Measurements from ENCODE around the gene CDKL5.
"Not testable (repeated sequence)": the region's sequence is repeated elsewhere in the genome, so short reads cannot be mapped to it uniquely, and the experiment has no call there.

CDKL5 gene

GRCh38 chrX:18578546-18578945 lies 153.1 kb downstream of the CDKL5 start:
- DNase-seq = no peak

DNA sequence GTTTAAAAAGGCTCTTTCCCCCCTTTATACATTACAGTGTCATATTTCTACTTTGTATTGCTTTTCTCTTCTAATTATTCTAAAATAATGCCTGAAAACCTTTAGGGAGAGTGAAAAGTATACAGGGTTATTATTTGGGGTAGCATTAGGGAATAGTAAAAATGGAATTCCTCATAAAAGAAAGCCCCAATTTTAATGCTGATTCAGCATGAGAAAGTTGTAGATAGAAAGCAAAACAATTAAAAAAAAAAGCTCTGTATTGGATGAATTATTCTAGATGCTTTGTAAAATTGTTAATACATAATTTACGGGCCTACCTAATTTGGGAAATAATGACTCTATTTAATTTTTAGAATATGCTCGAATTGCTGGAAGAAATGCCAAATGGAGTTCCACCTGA lies 154.1 kb downstream of the CDKL5 start:
- DNase-seq = no peak

- DNase-seq = no peak
These were observed 157.6 kb downstream of the CDKL5 start for GRCh38 chrX:18582910-18583493.

- DNase-seq = not testable (repeated sequence)
These were observed 163.9 kb downstream of the CDKL5 start for GRCh38 chrX:18589292-18589691.

DNA sequence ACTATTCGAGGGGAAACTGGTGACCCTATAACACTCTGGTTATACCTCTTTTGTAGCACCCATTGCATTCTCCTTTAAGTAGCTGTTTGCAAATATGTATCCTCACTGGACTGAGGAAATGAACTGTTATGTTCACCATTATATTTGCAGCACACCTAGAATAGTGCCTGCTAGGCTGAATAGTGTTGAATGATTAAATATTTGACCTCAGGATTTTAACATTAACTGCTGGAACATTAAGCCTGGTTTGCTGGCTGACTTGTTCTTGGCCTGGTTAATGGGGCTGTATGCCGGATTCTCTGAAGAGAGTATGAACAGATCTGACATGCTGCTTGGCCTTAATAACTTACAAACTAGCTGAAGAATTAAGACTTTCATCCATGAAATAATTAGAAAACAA lies 166.4 kb downstream of the CDKL5 start:
- no peak for DNase-seq

DNA sequence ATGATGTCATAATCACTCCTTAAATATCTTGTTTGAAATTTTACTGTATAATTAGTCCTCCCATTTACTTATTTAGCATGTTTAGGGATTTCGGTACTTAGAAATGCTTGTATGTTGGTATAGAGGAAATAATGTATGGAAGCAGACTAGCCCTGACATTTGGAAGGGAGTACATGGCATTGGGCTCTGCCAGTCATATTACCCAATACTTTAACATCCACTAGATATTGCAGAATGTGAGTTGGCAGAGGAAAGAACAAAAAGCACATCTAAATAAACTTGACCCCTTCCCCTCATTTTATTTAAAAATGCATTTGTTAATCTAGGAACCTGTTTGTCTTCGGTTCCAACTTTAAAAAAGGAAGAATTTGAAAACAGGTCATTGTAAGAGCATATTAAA lies 168.7 kb downstream of the CDKL5 start:
- no peak for DNase-seq

DNA sequence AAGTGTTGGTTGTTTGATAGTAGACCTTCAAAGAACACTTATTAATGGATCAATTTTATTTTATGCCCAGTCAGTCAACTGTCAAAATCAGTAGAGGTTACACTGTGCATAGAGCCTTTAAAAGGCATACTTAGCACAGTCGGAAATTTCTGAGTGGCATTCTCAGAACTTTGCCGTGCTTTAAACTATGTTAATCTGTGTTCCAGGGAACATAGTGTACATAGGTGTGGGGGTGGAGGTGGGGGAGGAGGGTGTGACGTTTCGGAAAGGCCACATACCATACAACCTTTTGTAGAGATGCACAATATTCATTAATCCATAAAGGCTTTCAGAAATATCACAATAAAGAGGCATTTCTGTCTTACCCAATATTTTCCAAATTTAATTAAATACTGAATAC lies 170.7 kb downstream of the CDKL5 start:
- DNase-seq = no peak

GRCh38 chrX:18598413-18598812 lies 173.0 kb downstream of the CDKL5 start:
- DNase-seq = no peak

DNA sequence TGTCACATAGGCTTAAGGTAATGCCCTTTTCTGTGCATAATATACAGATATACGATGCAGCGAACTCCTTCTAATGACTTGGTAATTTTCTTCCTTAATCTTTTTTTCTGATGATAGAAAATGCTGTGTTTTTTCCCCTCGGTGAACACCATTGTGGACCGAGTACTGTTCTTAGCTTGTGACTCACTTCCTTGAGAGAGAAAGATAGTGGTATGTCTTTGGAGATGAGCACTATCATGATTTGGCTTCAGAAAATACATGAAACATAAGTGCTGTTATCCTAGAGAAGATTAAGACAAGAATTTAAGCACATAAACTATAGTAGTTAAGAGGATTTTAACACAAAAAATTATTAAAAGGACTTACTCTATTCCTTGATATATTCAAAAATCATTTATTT lies 182.6 kb downstream of the CDKL5 start:
- no peak for DNase-seq

- no peak for DNase-seq
These were observed 188.7 kb downstream of the CDKL5 start for GRCh38 chrX:18613930-18614639.

DNA sequence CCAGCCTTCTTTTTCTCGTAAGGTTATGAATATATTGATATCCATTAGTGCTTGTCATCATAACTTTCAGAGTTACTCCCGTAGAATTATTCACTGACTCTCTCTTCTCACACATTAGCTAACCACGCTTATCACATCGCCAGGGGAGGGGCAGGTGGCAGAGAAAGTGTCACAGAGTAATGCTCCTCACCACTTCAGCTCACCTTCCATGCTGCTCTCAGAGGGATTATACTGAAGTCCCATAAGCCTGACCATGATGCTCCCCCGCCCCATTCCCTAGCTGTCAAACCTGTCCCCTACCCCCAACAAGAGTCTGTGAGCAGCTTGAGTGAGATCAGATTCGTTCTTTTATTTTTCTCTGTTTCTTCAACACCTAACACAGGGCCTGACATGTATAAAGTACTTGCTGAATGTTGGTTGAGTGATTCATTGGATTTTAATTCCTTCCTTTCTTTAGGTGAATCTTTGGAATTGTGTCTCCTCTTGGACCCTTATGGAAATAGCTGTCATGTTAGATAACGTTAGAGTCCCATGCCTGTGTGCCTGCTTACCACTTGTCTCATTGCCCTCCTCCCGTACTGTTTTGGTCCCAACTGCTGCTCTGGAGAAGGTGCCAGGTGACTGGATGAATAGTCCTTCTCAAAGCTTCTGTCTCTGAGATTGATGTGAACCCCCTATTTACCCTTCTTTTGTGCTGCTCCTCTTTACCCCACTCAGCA lies 191.4 kb downstream of the CDKL5 start:
- no peak for DNase-seq

GRCh38 chrX:18617407-18617750 lies 192.0 kb downstream of the CDKL5 start:
- DNase-seq = no peak

- no peak for DNase-seq
These were observed 193.9 kb downstream of the CDKL5 start for GRCh38 chrX:18619288-18619687.

- DNase-seq = no peak
These were observed 194.9 kb downstream of the CDKL5 start for GRCh38 chrX:18620349-18620748.

DNA sequence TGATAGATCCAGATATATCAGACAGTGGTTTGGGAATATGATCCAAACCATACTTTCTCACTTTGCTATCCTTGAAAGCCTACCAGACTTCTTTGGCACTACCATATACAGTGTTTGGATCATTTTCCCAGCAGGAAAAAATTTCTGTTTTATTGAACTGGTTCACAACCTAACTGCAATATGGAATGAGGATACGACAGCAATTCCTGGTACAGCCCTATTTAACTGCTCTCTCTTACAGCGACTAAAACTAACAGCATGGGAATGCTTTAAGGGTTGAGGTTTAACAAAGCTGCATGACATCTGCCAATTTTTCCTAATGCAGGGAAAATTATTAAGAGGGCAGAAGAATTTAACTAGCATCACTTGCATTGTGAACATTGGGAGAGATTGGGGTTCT lies 199.2 kb downstream of the CDKL5 start:
- DNase-seq = no peak

DNA sequence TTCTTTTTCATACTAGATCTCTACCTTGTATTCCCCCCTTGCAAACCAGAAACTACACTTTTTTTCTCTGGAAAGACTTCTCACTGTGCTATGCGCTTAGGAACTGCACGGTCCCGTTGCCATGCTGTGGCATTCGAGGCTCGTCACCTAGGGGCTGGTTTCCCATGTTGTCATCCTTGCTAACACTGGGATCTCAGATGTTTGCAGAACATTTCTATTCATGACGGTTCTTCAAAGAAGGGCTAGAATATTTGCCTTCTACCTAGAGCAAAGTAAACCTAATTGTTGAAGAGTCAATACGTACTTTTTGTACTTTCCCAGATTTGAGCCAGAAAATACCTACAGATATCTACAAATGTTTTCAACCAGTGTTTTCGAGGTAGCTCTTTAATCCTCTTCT lies 205.5 kb downstream of the CDKL5 start:
- DNase-seq = no peak

DNA sequence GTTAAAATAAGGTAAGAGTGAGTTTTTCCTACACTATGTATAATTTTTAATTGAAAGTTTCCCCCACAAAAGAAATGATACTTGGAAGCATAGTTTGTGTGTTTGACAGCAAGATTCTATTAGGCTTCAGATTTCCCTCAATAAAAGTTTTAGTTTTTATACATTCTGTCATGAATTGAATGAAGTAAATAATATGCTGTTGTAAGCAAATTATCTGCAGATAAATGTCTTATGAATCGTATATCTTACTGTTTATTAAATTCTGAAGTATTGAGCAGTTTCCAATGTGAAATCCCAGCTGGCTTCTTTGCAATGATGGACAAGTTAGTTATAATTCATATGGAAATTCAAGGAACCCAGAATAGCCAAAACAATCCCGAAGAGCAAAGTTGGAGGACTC lies 213.0 kb downstream of the CDKL5 start:
- no peak for DNase-seq

- no peak for DNase-seq
These were observed 213.9 kb downstream of the CDKL5 start for GRCh38 chrX:18639280-18639679.

DNA sequence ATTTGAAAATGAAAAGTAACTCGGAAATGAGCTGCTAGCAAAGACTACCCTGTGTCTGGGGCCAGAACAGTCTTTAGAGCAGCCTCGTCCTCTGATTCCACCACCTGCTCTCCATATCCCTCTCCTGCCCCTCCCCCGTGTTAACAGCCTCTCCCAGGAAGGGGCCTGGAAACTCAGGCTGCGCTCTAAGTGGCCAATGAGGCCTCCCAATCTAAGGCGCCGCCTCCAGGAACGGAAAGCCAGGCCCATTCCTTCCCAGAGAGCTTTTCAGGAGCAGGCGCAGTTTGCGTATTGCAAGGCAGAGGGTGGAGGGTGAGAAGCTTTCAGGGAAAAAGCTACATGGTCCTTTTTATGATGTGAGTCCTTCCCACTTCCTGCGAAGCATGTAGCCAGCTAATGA lies 215.3 kb downstream of the CDKL5 start:
- no peak for DNase-seq

DNA sequence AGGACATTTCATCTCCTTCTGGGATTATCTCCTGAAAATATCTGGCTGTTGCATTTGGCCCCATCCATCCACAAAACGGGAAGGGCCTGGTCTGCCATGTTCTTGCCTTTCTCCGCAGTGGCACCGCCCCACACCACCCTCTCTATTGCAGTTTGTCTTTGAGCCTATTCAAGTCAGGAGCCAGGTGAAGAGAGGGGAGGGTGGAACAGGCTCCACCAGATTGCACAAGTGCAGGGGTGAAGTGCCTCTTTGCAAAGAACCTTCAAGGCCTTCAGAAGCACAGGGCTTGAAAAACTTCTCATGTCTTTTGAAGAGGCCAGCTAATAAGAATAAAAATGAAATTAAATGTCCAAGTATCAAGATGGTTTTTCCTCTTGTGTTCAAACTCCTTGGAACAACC lies 217.8 kb downstream of the CDKL5 start:
- DNase-seq = no peak

GRCh38 chrX:18643853-18644252 lies 218.4 kb downstream of the CDKL5 start:
- no peak for DNase-seq

DNA sequence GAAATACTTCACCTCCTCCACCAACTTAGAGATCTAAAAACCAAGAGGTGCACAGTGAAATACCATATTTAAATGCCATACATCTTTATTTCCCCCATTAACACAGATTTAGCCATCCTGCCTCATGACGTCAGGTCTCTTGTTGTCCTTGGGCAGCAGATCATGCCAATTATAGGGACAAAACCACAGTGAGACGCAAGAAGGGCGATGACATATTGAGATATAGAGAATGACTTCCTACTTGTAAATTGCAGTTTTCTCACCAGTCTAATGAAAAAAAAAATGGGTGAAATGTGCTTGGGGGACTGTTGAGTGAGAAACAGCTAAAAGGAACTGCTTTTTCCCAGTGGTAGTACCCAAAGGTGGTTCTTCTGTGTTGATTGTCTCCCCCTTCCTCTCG lies 222.2 kb downstream of the CDKL5 start:
- DNase-seq = no peak

GRCh38 chrX:18649498-18649951 lies 224.1 kb downstream of the CDKL5 start:
- no peak for DNase-seq

DNA sequence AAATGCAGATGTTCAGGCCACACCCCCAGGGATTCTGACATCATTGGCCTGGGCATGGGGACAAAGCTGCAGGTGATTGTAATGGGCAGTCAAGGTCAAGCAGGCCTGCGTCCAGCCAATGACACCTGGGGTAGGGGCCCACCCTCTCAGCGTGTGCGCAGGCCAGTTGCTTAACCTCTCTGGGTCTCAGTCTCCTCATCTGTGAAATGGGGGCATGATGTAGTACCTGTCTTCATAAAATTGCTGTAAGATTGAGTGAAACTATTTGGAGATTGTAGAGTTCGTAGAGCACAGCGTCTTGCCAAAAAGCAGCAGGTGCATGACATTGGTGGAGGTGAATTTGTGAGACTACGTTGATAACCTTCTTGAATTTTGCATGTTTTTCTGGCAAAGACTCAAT lies 225.3 kb downstream of the CDKL5 start:
- DNase-seq = no peak

DNA sequence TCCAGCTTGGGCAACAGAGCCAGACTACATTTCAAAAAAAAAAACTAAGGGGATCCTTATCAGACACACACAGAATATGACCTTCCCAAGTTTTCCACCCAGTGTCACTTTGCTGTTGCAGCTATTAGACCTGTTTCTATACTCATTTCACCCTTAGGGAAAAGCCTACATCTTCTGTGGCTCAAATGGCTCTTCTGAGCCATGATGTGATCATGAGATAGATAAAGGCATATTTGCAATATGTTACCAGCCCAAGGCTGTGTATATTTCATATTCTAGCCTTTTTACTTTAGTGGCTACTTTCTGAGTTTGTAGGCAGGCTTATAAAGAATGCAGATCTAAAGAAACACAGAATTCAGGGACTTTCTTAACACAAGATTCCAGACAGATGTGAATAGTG lies 227.2 kb downstream of the CDKL5 start:
- no peak for DNase-seq
